GM19240 (cell line): Measurements from ENCODE around the gene KCNT1.

Source experiments
- DNase-seq: peaks from one replicate; pipeline ENCODE4 v3.0.0; 2011; ENCODE audit warnings: low spot score; ENCODE audit not compliant: insufficient read length

KCNT1 gene

GRCh38 chr9:135795391-135795790 is 93.4 kb downstream of the KCNT1 start:
- DNase-seq: no peak

- DNase-seq: no peak
Observed at GRCh38 chr9:135796784-135797485, 95.0 kb downstream of the KCNT1 start.

- no peak for DNase-seq
Observed at GRCh38 chr9:135797507-135798262, 95.7 kb downstream of the KCNT1 start.

- no peak for DNase-seq
Observed at GRCh38 chr9:135798263-135798585, 96.2 kb downstream of the KCNT1 start.

- no peak for DNase-seq
Observed at GRCh38 chr9:135799261-135799660, 97.3 kb downstream of the KCNT1 start.

- DNase-seq: no peak
Observed at GRCh38 chr9:135801070-135801469, 99.1 kb downstream of the KCNT1 start.

- no peak for DNase-seq
Observed at GRCh38 chr9:135802876-135803419, 101.0 kb downstream of the KCNT1 start.

GRCh38 chr9:135803441-135803840 is 101.5 kb downstream of the KCNT1 start:
- DNase-seq: no peak

- no peak for DNase-seq
Observed at GRCh38 chr9:135804581-135805421, 102.8 kb downstream of the KCNT1 start.

- DNase-seq: no peak
Observed at GRCh38 chr9:135805422-135806022, 103.5 kb downstream of the KCNT1 start.

GRCh38 chr9:135809166-135809565 is 107.2 kb downstream of the KCNT1 start:
- DNase-seq: no peak

- no peak for DNase-seq
Observed at GRCh38 chr9:135810806-135811575, 109.0 kb downstream of the KCNT1 start.

- no peak for DNase-seq
Observed at GRCh38 chr9:135811801-135812200, 109.8 kb downstream of the KCNT1 start.

- no peak for DNase-seq
Observed at GRCh38 chr9:135812961-135813360, 111.0 kb downstream of the KCNT1 start.

- DNase-seq: no peak
Observed at GRCh38 chr9:135813671-135814290, 111.8 kb downstream of the KCNT1 start.

GRCh38 chr9:135814421-135815095 is 112.6 kb downstream of the KCNT1 start:
- DNase-seq: no peak

- no peak for DNase-seq
Observed at GRCh38 chr9:135815413-135815812, 113.4 kb downstream of the KCNT1 start.

GRCh38 chr9:135815830-135816650 is 114.1 kb downstream of the KCNT1 start:
- no peak for DNase-seq

GRCh38 chr9:135816651-135816970 is 114.6 kb downstream of the KCNT1 start:
- no peak for DNase-seq
